ENCODE measurements around the gene TMEM86A. TPM values are rescaled to one million over a fixed set of nuclear protein-coding genes. Genes with fewer than 3 reads are reported as not detected.
"Not testable (repeated sequence)": the region's sequence is repeated elsewhere in the genome, so short reads cannot be mapped to it uniquely, and the experiment has no call there.

Gene TMEM86A
- total and polyA plus RNA-seq, 2 of the 4 experiments (the other 2 are of a cell fraction), result 0.31 to 0.36 TPM

- ATAC-seq (ENCODE audit: low read depth); H4K91ac ChIP-seq (ENCODE audit: insufficient read depth, low read depth, low read length); H4K8ac ChIP-seq (ENCODE audit: low read depth in 2 of 2, low read length in 2 of 2); H4K5ac ChIP-seq (ENCODE audit: low read depth, low read length); H3K4me2 ChIP-seq (ENCODE audit: low read depth, low read length); H3K23ac ChIP-seq (ENCODE audit: low read depth, low read length); H2AK5ac ChIP-seq (ENCODE audit: low read depth, low read length); H3K36me3 ChIP-seq (ENCODE audit: control insufficient read depth, insufficient read depth, low read length); H3K4me1 ChIP-seq (ENCODE audit: control insufficient read depth, insufficient read depth, low read length); H3K27ac ChIP-seq (ENCODE audit: insufficient read depth, low read length); in situ Hi-C loops (cut with MboI; ENCODE audit: low sequenced_read_pairs); H3K79me1 ChIP-seq (ENCODE audit: low read depth in 1 of 2, low read length in 2 of 2); POLR2A ChIA-PET (ENCODE audit: unreplicated experiment); H3K4ac ChIP-seq (ENCODE audit: low read depth, low read length); H2BK120ac ChIP-seq (ENCODE audit: low read depth, low read length); H3K9ac ChIP-seq (ENCODE audit: low read depth, low read length); H3K4me3 ChIP-seq (ENCODE audit: insufficient read depth, low read depth, low read length); H3K27me3 ChIP-seq (ENCODE audit: control insufficient read depth, insufficient read depth, low read length); BruUV-seq (replicated peaks); H3K14ac ChIP-seq (replicated peaks; ENCODE audit: low read depth, low read length); intact Hi-C loops (cut with micrococcal nuclease); H4K20me1 ChIP-seq (ENCODE audit: insufficient read depth, low read length); H3K9me3 ChIP-seq (ENCODE audit: control insufficient read depth, insufficient read depth, low read length); H2BK20ac ChIP-seq (ENCODE audit: low read depth, low read length); CTCF ChIA-PET; H2AK9ac ChIP-seq (replicated peaks; ENCODE audit: low read depth, low read length, poor library complexity); H3K56ac ChIP-seq (ENCODE audit: extremely low read depth, insufficient read depth, low read length); H3K18ac ChIP-seq (ENCODE audit: low read depth, low read length); dilution Hi-C loops (cut with HindIII; ENCODE audit: low sequenced_read_pairs, unreplicated experiment); H2AFZ ChIP-seq (replicated peaks; ENCODE audit: low read length, poor library complexity); H3K9me1 ChIP-seq (ENCODE audit: insufficient read depth, low read length); DNase-seq; H2BK15ac ChIP-seq (ENCODE audit: low read depth, low read length); H2BK5ac ChIP-seq (ENCODE audit: low read depth, low read length, poor library complexity, severe bottlenecking): not testable (repeated sequence)
- WGBS, 2 experiments (ENCODE audit: extremely low coverage in 2 of 2, insufficient read length in 1 of 2), result no CpG with 5 or more reads among the region's 7 CpGs
Observed at GRCh38 chr11:18672209-18672608, 26.4 kb upstream of the TMEM86A start.

Measured in IMR-90 (cell line).